SU-DHL-6 (cell line): ENCODE measurements around the gene GRAMD4.

Experiments
- H2AFZ ChIP-seq: fragments of 200-600 bp; sonication (generic); 2 replicates; pipeline ENCODE4 v1.6.1; 2014; ENCODE audit warnings: low read depth, mild to moderate bottlenecking, moderate library complexity, mixed read lengths, antibody characterized with exemption, low read length; ENCODE audit not compliant: severe bottlenecking
- H3F3A ChIP-seq: fragments of 200-600 bp; shearing (Covaris generic); 2 replicates; pipeline ENCODE4 v1.6.0; 2016; ENCODE audit warnings: antibody characterized with exemption, mild to moderate bottlenecking; ENCODE audit not compliant: insufficient read depth
- H3K27ac ChIP-seq: fragments of 200-600 bp; sonication (generic); 2 replicates; pipeline ENCODE4 v1.5.1; 2016; ENCODE audit warnings: low read depth, mild to moderate bottlenecking, low read length, moderate library complexity, mixed read lengths
- H3K27me3 ChIP-seq: fragments of 200-600 bp; sonication (generic), shearing (Covaris generic); 2 replicates; pipeline ENCODE4 v1.6.0; 2014; ENCODE audit warnings: mild to moderate bottlenecking, low read length
- H3K36me3 ChIP-seq: fragments of 200-600 bp; sonication (generic); 2 replicates; pipeline ENCODE4 v1.6.1; 2014; ENCODE audit warnings: mild to moderate bottlenecking, low read length, mixed read lengths
- H3K4me2 ChIP-seq: fragments of 300-600, 200-600 bp; shearing (Covaris generic), sonication (generic); 2 replicates; pipeline ENCODE4 v1.6.0; 2014; ENCODE audit warnings: low read length, low read depth, mild to moderate bottlenecking; ENCODE audit not compliant: poor library complexity, severe bottlenecking
- H3K4me3 ChIP-seq: fragments of 200-600 bp; sonication (generic); 2 replicates; pipeline ENCODE4 v1.5.1; 2014; ENCODE audit warnings: antibody characterized with exemption, low read length, mild to moderate bottlenecking, mixed read lengths; ENCODE audit not compliant: insufficient read depth, poor library complexity, severe bottlenecking
- H3K79me2 ChIP-seq: fragments of 200-600 bp; sonication (generic); 2 replicates; pipeline ENCODE4 v1.6.1; 2014; ENCODE audit warnings: mild to moderate bottlenecking, low read length, moderate library complexity; ENCODE audit not compliant: insufficient read depth
- H3K9ac ChIP-seq: fragments of 200-600 bp; sonication (generic); 2 replicates; pipeline ENCODE4 v1.7.0; 2014; ENCODE audit warnings: mild to moderate bottlenecking, low read length
- H3K9me2 ChIP-seq: fragments of 200-600 bp; sonication (generic); replicated peaks from 2 replicates; pipeline ENCODE4 v1.6.1; 2014; ENCODE audit warnings: low read length; ENCODE audit not compliant: insufficient read depth
- H3K9me3 ChIP-seq: fragments of 200-600 bp; sonication (generic); 2 replicates; pipeline ENCODE4 v1.6.1; 2014; ENCODE audit warnings: low read length, mixed read lengths; ENCODE audit not compliant: insufficient read depth
- H4K20me1 ChIP-seq: fragments of 200-600 bp; sonication (generic); 2 replicates; pipeline ENCODE4 v1.6.1; 2014; ENCODE audit warnings: low read depth, mild to moderate bottlenecking, antibody characterized with exemption, low read length, moderate library complexity, mixed read lengths
- CTCF ChIP-seq: fragments of 200-600 bp; sonication (generic); IDR thresholded peaks from one replicate; pipeline ENCODE4 v1.5.1; 2017; ENCODE audit warnings: antibody characterized with exemption, mild to moderate bottlenecking, low read length, moderate library complexity; ENCODE audit not compliant: insufficient read depth, poor library complexity, severe bottlenecking
- EZH2phosphoT487 ChIP-seq: fragments of 200-600 bp; sonication (generic), shearing (Covaris generic); conservative IDR thresholded peaks from 2 replicates; pipeline ENCODE4 v1.6.1; 2018; ENCODE audit warnings: mild to moderate bottlenecking, antibody characterized with exemption, low read length, moderate library complexity, mixed read lengths

Gene GRAMD4

GRCh38 chr22:46600273-46600796 is 19.9 kb upstream of the GRAMD4 start:
- no peak overlapping the region for H3K9ac ChIP-seq
- no peak for TF ChIP-seq EZH2phosphoT487
- no peak for TF ChIP-seq CTCF
- H3K4me3 ChIP-seq, result no peak overlapping the region
- no peaks in the 10 kb centered on the region for H3F3A ChIP-seq
- no peaks in the 10 kb centered on the region; the same call in 1 of the 2 replicates for H4K20me1 ChIP-seq
- H3K27me3 ChIP-seq, result no peaks in the 10 kb centered on the region
- H3K36me3 ChIP-seq, result no peaks in the 10 kb centered on the region
- no peak overlapping the region for H3K27ac ChIP-seq
- no peak overlapping the region for H3K4me2 ChIP-seq
- no peaks in the 10 kb centered on the region for H3K79me2 ChIP-seq
- no peak overlapping the region for H2AFZ ChIP-seq
- no peaks in the 10 kb centered on the region for H3K9me2 ChIP-seq
- no peaks in the 10 kb centered on the region for H3K9me3 ChIP-seq

- H2AFZ ChIP-seq, result no peak overlapping the region
- no peak overlapping the region for H3K4me3 ChIP-seq
- no peak for TF ChIP-seq EZH2phosphoT487
- no peak for TF ChIP-seq CTCF
- no peaks in the 10 kb centered on the region for H4K20me1 ChIP-seq
- H3K9me3 ChIP-seq, result no peaks in the 10 kb centered on the region
- no peak overlapping the region for H3K9ac ChIP-seq
- no peak overlapping the region for H3K4me2 ChIP-seq
- H3K27ac ChIP-seq, result no peak overlapping the region
- H3K9me2 ChIP-seq, result no peaks in the 10 kb centered on the region
- H3K79me2 ChIP-seq, result no peaks in the 10 kb centered on the region
- H3F3A ChIP-seq, result no peaks in the 10 kb centered on the region
- no peaks in the 10 kb centered on the region for H3K27me3 ChIP-seq
- H3K36me3 ChIP-seq, result no peaks in the 10 kb centered on the region
Measured at GRCh38 chr22:46602025-46602424, 18.2 kb upstream of the GRAMD4 start.

GRCh38 chr22:46604306-46604690 is 15.9 kb upstream of the GRAMD4 start:
- H3K9me3 ChIP-seq, result no peaks in the 10 kb centered on the region
- H3K9ac ChIP-seq, result no peak overlapping the region
- H3K27ac ChIP-seq, result no peak overlapping the region
- no peaks in the 10 kb centered on the region for H3K27me3 ChIP-seq
- H4K20me1 ChIP-seq, result no peaks in the 10 kb centered on the region
- no peaks in the 10 kb centered on the region for H3F3A ChIP-seq
- H3K9me2 ChIP-seq, result no peaks in the 10 kb centered on the region
- H3K4me2 ChIP-seq, result no peak overlapping the region
- no peak overlapping the region for H2AFZ ChIP-seq
- no peak overlapping the region for H3K4me3 ChIP-seq
- H3K79me2 ChIP-seq, result no peaks in the 10 kb centered on the region
- no peaks in the 10 kb centered on the region for H3K36me3 ChIP-seq
- no peak for TF ChIP-seq CTCF
- TF ChIP-seq EZH2phosphoT487, result no peak
